OCI-LY7 (cell line): ENCODE data around the gene AFF2. TPM values are rescaled to one million over a fixed set of nuclear protein-coding genes. Genes with fewer than 3 reads are reported as not detected.

Experiments used
- BruUV-seq: library from RNA; stranded (reverse); fragments of 400-500 nt; replicated peaks from 2 replicates; lab custom pipeline; 2021; lab: Mats Ljungman, UMichigan
- CTCF ChIA-PET: fragments of 300-600 bp; sonication (Branson Sonifier 250); formaldehyde crosslinking; loops from one replicate; lab custom pipeline; 2022; ENCODE audit warnings: antibody characterized with exemption; ENCODE audit not compliant: unreplicated experiment; lab: Charles Lee
- POLR2A ChIA-PET: fragments of 300-600 bp; sonication (Branson Sonifier 250); formaldehyde crosslinking; loops from one replicate; lab custom pipeline; 2022; ENCODE audit warnings: antibody characterized with exemption; lab: Charles Lee
- DNase-seq: peaks from one replicate; pipeline ENCODE4 v3.0.0-alpha.2; 2015; ENCODE audit warnings: low spot score
- H2AFZ ChIP-seq: fragments of 200-600 bp; sonication (generic), shearing (Covaris generic); 2 replicates; pipeline ENCODE4 v1.6.1; 2014; ENCODE audit warnings: mild to moderate bottlenecking, antibody characterized with exemption, low read length, moderate library complexity
- H3K27ac ChIP-seq: fragments of 200-600 bp; sonication (generic); 2 replicates; pipeline ENCODE4 v1.5.1; 2014; ENCODE audit warnings: mixed run types, low read depth, mild to moderate bottlenecking, moderate library complexity, low read length, inconsistent platforms; ENCODE audit not compliant: poor library complexity, severe bottlenecking
- H3K36me3 ChIP-seq: fragments of 200-600 bp; sonication (generic); 2 replicates; pipeline ENCODE4 v1.6.1; 2014; ENCODE audit warnings: mild to moderate bottlenecking, antibody characterized with exemption, low read length, moderate library complexity, mixed read lengths; ENCODE audit not compliant: insufficient read depth
- H3K4me1 ChIP-seq: fragments of 200-600 bp; sonication (generic); 2 replicates; pipeline ENCODE4 v1.5.1; 2014; ENCODE audit warnings: mild to moderate bottlenecking, low read length; ENCODE audit not compliant: insufficient read depth, poor library complexity, severe bottlenecking
- H3K4me2 ChIP-seq: fragments of 200-600 bp; sonication (generic); 2 replicates; pipeline ENCODE4 v1.6.1; 2014; ENCODE audit warnings: mild to moderate bottlenecking, low read length
- H3K4me3 ChIP-seq: fragments of 200-600 bp; sonication (generic); 2 replicates; pipeline ENCODE4 v1.5.1; 2014; ENCODE audit warnings: mild to moderate bottlenecking, low read depth, low read length; ENCODE audit not compliant: poor library complexity, severe bottlenecking
- H3K79me2 ChIP-seq: fragments of 200-600 bp; sonication (generic); 2 replicates; pipeline ENCODE4 v1.6.1; 2016; ENCODE audit warnings: low read depth, mild to moderate bottlenecking, low read length, moderate library complexity, mixed read lengths; ENCODE audit not compliant: insufficient read depth
- H3K9me2 ChIP-seq: fragments of 200-600 bp; sonication (generic); 2 replicates; pipeline ENCODE4 v1.6.1; 2016; ENCODE audit warnings: mild to moderate bottlenecking, low read length, mixed read lengths; ENCODE audit not compliant: insufficient read depth
- H3K9me3 ChIP-seq: fragments of 200-600 bp; sonication (generic); 2 replicates; pipeline ENCODE4 v1.6.1; 2014; ENCODE audit warnings: mild to moderate bottlenecking, mixed run types, low read length, mixed read lengths
- H4K20me1 ChIP-seq: fragments of 200-600 bp; sonication (generic); 2 replicates; pipeline ENCODE4 v1.6.1; 2014; ENCODE audit warnings: mild to moderate bottlenecking, antibody characterized with exemption, low read length, moderate library complexity, mixed read lengths; ENCODE audit not compliant: insufficient read depth
- CTCF ChIP-seq: fragments of 200-600 bp; sonication (generic); conservative IDR thresholded peaks from 2 replicates; pipeline ENCODE4 v1.5.1; 2014; ENCODE audit warnings: mild to moderate bottlenecking, antibody characterized with exemption, low read length, moderate library complexity, mixed read lengths
- EZH2phosphoT487 ChIP-seq: fragments of 200-600 bp; sonication (generic); IDR thresholded peaks from 2 replicates; pipeline ENCODE4 v1.6.1; 2018; ENCODE audit warnings: low read depth, borderline replicate concordance, mild to moderate bottlenecking, mixed run types, antibody characterized with exemption, low read length, moderate library complexity, mixed read lengths
- intact Hi-C: fragments of 100-400 bp; cut with micrococcal nuclease; formaldehyde crosslinking; loops from one replicate; pipeline ENCODE4 v1.10.0; 2022; ENCODE audit not compliant: unreplicated experiment
- total RNA-seq, 2 experiments: library from RNA; depleted of rRNA in 1 of 2; stranded (reverse); fragments of >200 nt in 1 of 2; shearing (Covaris generic) in 1 of 2; gene quantifications; 2 replicates each; pipeline ENCODE4 v1.2.3, GENCODE V29; 2014 to 2022

The AFF2 gene
- total RNA-seq, 2 experiments from 2014 or later: 102 to 106 TPM

GRCh38 chrX:148577741-148578140 is 77.3 kb downstream of the AFF2 start:
- POLR2A ChIA-PET: interaction anchor here (0.6 to 1.9 kb wide), 3 partner anchors 10 to 284 kb away, joined by 3 to 9 read pairs (median 3); no protein-coding TSS in a partner anchor
- Histone ChIP-seq H3K4me3 (peak overlapping the region; percentile 11), H3K9me2 (no peaks in the 10 kb centered on the region), H3K4me2 (peak overlapping the region; percentile 87), H3K79me2 (peaks cover 92% of the 10 kb centered on the region), H3K9me3 (peaks cover 6% of the 10 kb centered on the region; the same call in 1 of the 2 replicates), H3K36me3 (peaks cover 13% of the 10 kb centered on the region), H2AFZ (no peak overlapping the region), H3K4me1 (peaks cover 77% of the 10 kb centered on the region), H4K20me1 (no peaks in the 10 kb centered on the region), H3K27ac (peak overlapping the region; percentile 95)
- TF ChIP-seq EZH2phosphoT487: no peak
- TF ChIP-seq CTCF: no peak
- no peak for DNase-seq
- no TSS peak for BruUV-seq
- CTCF ChIA-PET: no interaction called here
- intact Hi-C loops: loop anchor here (2.0 to 10.0 kb wide), 2 partner anchors 77 to 97 kb away; partner anchors contain the start of gene AFF2

GRCh38 chrX:148580016-148580415 is 79.6 kb downstream of the AFF2 start:
- BruUV-seq: no TSS peak
- ChIA-PET CTCF (no interaction called here), POLR2A (interaction anchor here (1.1 to 2.0 kb wide), 4 partner anchors 9 to 41 kb away, joined by 3 to 7 read pairs (median 5); no protein-coding TSS in a partner anchor)
- Histone ChIP-seq H3K9me3 (peaks cover 7% of the 10 kb centered on the region; the same call in 1 of the 2 replicates), H4K20me1 (no peaks in the 10 kb centered on the region), H2AFZ (no peak overlapping the region), H3K79me2 (peaks cover 92% of the 10 kb centered on the region), H3K36me3 (peaks cover 20% of the 10 kb centered on the region), H3K4me2 (peak overlapping the region; percentile 34), H3K9me2 (no peaks in the 10 kb centered on the region), H3K27ac (peak overlapping the region; percentile 95), H3K4me1 (peaks cover 65% of the 10 kb centered on the region), H3K4me3 (no peak overlapping the region)
- intact Hi-C loops: no loop called here
- DNase-seq: peak; percentile 28
- TF ChIP-seq EZH2phosphoT487: no peak
- no peak for TF ChIP-seq CTCF

GRCh38 chrX:148582353-148582752 is 81.9 kb downstream of the AFF2 start:
- Histone ChIP-seq H3K9me2 (no peaks in the 10 kb centered on the region), H3K4me1 (peaks cover 50% of the 10 kb centered on the region), H3K4me2 (no peak overlapping the region), H3K9me3 (peaks cover 7% of the 10 kb centered on the region; the same call in 1 of the 2 replicates), H3K4me3 (no peak overlapping the region), H3K36me3 (peaks cover 24% of the 10 kb centered on the region), H3K27ac (no peak overlapping the region), H3K79me2 (peaks cover 90% of the 10 kb centered on the region), H4K20me1 (no peaks in the 10 kb centered on the region), H2AFZ (no peak overlapping the region)
- POLR2A ChIA-PET: no interaction called here
- no peak for DNase-seq
- CTCF ChIA-PET: no interaction called here
- no TSS peak for BruUV-seq
- no peak for TF ChIP-seq EZH2phosphoT487
- intact Hi-C loops: no loop called here
